ENCODE results near the gene EFHC1. TPM values are rescaled to one million over a fixed set of nuclear protein-coding genes. Genes with fewer than 3 reads are reported as not detected.
"Not testable (repeated sequence)": the region's sequence is repeated elsewhere in the genome, so short reads cannot be mapped to it uniquely, and the experiment has no call there.

The EFHC1 gene
- total and polyA plus RNA-seq, 2 donors from 2014 or later = 25.4 to 33.9 TPM

- intact Hi-C loops (cut with DNase I) = no loop called here
- no peaks in the 10 kb centered on the region for H3K9me3 ChIP-seq (ENCODE audit: control insufficient read depth in 2 of 3, insufficient read depth in 1 of 3, low read length in 3 of 3)
- no peak overlapping the region for H3K9ac ChIP-seq (ENCODE audit: low read length in 3 of 3)
- no peak overlapping the region for H3K27ac ChIP-seq (ENCODE audit: low read depth in 2 of 2, low read length in 2 of 2)
- no peaks in the 10 kb centered on the region for H3K36me3 ChIP-seq (ENCODE audit: control insufficient read depth in 2 of 3, insufficient read depth in 3 of 3, low read length in 3 of 3)
- no peak for FAIRE-seq
- no peak overlapping the region for H3K4me3 ChIP-seq (ENCODE audit: low read length in 3 of 3)
- TF ChIP-seq, protein P1, sequence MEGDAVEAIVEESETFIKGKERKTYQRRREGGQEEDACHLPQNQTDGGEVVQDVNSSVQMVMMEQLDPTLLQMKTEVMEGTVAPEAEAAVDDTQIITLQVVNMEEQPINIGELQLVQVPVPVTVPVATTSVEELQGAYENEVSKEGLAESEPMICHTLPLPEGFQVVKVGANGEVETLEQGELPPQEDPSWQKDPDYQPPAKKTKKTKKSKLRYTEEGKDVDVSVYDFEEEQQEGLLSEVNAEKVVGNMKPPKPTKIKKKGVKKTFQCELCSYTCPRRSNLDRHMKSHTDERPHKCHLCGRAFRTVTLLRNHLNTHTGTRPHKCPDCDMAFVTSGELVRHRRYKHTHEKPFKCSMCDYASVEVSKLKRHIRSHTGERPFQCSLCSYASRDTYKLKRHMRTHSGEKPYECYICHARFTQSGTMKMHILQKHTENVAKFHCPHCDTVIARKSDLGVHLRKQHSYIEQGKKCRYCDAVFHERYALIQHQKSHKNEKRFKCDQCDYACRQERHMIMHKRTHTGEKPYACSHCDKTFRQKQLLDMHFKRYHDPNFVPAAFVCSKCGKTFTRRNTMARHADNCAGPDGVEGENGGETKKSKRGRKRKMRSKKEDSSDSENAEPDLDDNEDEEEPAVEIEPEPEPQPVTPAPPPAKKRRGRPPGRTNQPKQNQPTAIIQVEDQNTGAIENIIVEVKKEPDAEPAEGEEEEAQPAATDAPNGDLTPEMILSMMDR (IDR thresholded peaks at IDR 0.05; ENCODE audit: borderline replicate concordance, extremely low read depth, insufficient read depth) = no peak
- H3K27me3 ChIP-seq (ENCODE audit: control insufficient read depth, insufficient read depth, low read length) = no peaks in the 10 kb centered on the region
- no peaks in the 10 kb centered on the region for H3K4me1 ChIP-seq (ENCODE audit: control insufficient read depth in 2 of 3, insufficient read depth in 2 of 3, low read depth in 1 of 3, low read length in 3 of 3)
- no peak for DNase-seq
These were observed 35.9 kb upstream of the EFHC1 start for GRCh38 chr6:52384145-52384766.

DNA sequence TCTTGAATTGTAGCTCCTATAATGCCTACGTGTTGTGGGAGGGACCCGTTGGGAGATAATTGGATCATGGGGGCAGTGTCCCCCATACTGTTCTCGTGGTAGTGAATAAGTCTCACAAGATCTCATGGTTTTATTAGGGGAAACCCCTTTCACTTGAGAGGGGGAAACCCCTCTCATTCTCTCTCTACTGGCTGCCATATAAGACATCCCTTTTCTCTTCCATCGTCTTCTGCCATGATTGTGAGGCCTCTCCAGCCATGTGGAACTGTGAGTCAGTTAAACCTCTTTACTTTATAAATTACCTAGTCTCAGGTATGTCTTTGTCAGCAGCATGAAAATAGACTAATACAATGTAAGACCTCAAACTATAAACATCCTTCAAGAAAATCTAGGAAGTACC lies 35.1 kb upstream of the EFHC1 start:
- Histone ChIP-seq H3K36me3 (ENCODE audit: control insufficient read depth in 2 of 3, insufficient read depth in 3 of 3, low read length in 3 of 3) (no peaks in the 10 kb centered on the region), H3K9me3 (ENCODE audit: control insufficient read depth in 2 of 3, insufficient read depth in 1 of 3, low read length in 3 of 3) (no peaks in the 10 kb centered on the region), H3K4me1 (ENCODE audit: control insufficient read depth in 2 of 3, insufficient read depth in 2 of 3, low read depth in 1 of 3, low read length in 3 of 3) (peaks cover 0 to 4% (median 4%) of the 10 kb centered on the region in 3 donors), H3K4me3 (ENCODE audit: low read length in 3 of 3) (no peak overlapping the region), H3K27me3 (ENCODE audit: control insufficient read depth, insufficient read depth, low read length) (no peaks in the 10 kb centered on the region), H3K9ac (ENCODE audit: low read length in 3 of 3) (no peak overlapping the region), H3K27ac (ENCODE audit: low read depth in 2 of 2, low read length in 2 of 2) (no peak overlapping the region)
- TF ChIP-seq, protein P1 (IDR thresholded peaks at IDR 0.05; ENCODE audit: borderline replicate concordance, extremely low read depth, insufficient read depth) = no peak
- intact Hi-C loops (cut with DNase I) = no loop called here
- FAIRE-seq (no peak), DNase-seq (no peak)

GRCh38 chr6:52388119-52388518 lies 32.0 kb upstream of the EFHC1 start:
- H3K4me3 ChIP-seq (ENCODE audit: low read length in 3 of 3); H3K27me3 ChIP-seq (ENCODE audit: control insufficient read depth, insufficient read depth, low read length); FAIRE-seq; intact Hi-C loops (cut with DNase I); H3K9ac ChIP-seq (ENCODE audit: low read length in 3 of 3); H3K36me3 ChIP-seq (ENCODE audit: control insufficient read depth in 2 of 3, insufficient read depth in 3 of 3, low read length in 3 of 3); DNase-seq; H3K27ac ChIP-seq (ENCODE audit: low read depth in 2 of 2, low read length in 2 of 2); H3K9me3 ChIP-seq (ENCODE audit: control insufficient read depth in 2 of 3, insufficient read depth in 1 of 3, low read length in 3 of 3): not testable (repeated sequence)
- H3K4me1 ChIP-seq (ENCODE audit: control insufficient read depth in 2 of 3, insufficient read depth in 2 of 3, low read depth in 1 of 3, low read length in 3 of 3) = peaks cover 0 to 11% (median 7%) of the 10 kb centered on the region in 3 donors

DNA sequence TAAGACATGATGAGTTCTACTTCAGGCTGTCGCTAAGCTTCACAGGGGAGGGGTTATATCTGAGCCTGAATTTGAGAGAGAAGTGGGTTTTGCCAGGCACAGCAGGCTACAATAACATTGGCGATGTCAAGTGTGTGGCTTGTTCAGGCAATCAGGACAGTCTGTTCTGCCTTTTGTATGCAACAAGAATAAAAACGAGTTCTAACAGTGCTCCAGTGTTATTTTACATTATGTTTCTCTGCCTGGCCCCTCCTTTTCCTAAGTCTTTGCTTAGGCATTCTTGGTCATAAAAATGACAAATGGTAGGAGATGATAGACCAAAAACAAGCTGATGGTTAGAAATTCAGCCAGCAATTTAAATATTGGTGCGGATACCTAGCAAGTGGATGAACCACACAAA lies 31.4 kb upstream of the EFHC1 start:
- TF ChIP-seq, protein P1 (IDR thresholded peaks at IDR 0.05; ENCODE audit: borderline replicate concordance, extremely low read depth, insufficient read depth) = no peak
- Histone ChIP-seq H3K27ac (ENCODE audit: low read depth in 2 of 2, low read length in 2 of 2) (no peak overlapping the region), H3K9ac (ENCODE audit: low read length in 3 of 3) (no peak overlapping the region), H3K9me3 (ENCODE audit: control insufficient read depth in 2 of 3, insufficient read depth in 1 of 3, low read length in 3 of 3) (no peaks in the 10 kb centered on the region), H3K4me3 (ENCODE audit: low read length in 3 of 3) (no peak overlapping the region), H3K4me1 (ENCODE audit: control insufficient read depth in 2 of 3, insufficient read depth in 2 of 3, low read depth in 1 of 3, low read length in 3 of 3) (peaks cover 0 to 11% (median 7%) of the 10 kb centered on the region in 3 donors), H3K36me3 (ENCODE audit: control insufficient read depth in 2 of 3, insufficient read depth in 3 of 3, low read length in 3 of 3) (no peaks in the 10 kb centered on the region), H3K27me3 (ENCODE audit: control insufficient read depth, insufficient read depth, low read length) (no peaks in the 10 kb centered on the region)
- FAIRE-seq (no peak), DNase-seq (no peak)
- intact Hi-C loops (cut with DNase I) = no loop called here

Data from kidney (tissue), 14 donors.